Stimulated activated CD8-positive, alpha-beta memory T cell treated with anti-CD3 and anti-CD28 coated beads, Interleukin-15, amount 100 ng/mL, for 1 hour (primary cell): ENCODE measurements around the gene GINM1.

ENCODE experiments used
- DNase-seq: peaks from one replicate; pipeline ENCODE4 v3.0.0-alpha.2; 2020; ENCODE audit warnings: low read depth

Gene GINM1

DNA sequence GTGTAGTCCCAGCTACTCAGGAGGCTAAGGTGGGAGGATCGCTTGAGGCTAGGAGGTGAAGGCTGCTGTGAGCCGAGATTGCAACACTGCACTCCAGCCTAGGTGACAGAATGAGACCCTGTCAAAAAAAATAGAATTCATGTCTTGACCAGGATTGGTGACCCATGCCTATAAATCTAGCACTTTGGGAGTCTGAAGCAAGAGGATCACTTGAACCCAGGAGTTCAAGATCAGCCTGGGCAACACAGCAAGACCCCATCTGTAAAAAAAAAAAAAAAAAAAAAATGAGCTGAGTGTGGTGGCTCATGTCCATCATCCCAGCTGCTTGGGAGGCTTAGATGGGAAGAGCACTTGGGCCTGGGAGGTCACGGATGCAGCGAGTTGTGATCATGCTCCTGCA is 34.3 kb downstream of the GINM1 start:
- no peak for DNase-seq

DNA sequence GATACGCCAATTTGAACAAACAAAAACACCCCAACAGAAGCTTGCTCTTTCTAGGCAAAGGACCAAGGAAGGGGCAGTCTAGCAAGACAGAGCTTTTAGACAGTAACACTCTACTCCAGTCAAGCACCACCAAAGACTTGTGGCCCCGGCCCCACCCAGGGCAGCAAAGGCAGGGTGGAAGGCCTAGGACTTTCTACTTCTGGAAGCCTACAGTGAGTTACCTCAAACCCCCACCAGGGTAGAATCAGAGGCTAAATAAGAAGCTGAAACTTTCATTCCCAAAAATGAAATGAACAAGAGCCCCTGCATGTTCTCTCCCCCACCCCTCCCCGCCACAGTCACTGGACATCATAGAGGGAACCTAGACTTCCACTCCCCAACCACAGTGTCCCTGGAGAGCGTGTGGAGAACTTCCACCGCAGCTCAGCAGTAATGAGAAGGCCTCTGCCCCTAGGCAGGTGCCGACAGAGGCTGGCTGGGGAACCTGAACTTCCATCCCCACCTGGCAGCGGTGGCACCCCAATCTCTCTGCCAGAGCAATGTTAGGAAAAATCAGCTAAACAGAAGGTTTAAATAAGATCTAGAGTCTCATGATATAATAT is 42.3 kb downstream of the GINM1 start:
- DNase-seq: no peak

DNA sequence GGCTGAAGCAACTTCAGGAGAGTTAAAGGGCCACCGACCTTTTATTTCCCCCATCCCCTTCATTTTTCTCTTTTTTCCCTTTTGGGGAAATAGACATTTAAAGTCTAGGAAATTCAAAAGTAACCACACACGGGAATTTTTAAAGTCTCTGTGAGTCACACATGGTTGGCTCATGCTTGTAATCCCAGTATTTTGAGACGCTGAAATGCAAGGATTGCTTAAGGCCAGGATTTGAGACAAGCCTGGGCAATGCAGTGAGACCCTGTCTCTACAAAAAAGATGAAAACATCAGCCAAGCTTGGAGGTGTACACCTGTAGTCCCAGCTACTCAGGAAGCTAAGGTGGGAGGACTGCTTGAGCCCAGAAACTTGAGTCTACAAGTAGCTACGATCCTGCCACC is 48.2 kb downstream of the GINM1 start:
- no peak for DNase-seq

DNA sequence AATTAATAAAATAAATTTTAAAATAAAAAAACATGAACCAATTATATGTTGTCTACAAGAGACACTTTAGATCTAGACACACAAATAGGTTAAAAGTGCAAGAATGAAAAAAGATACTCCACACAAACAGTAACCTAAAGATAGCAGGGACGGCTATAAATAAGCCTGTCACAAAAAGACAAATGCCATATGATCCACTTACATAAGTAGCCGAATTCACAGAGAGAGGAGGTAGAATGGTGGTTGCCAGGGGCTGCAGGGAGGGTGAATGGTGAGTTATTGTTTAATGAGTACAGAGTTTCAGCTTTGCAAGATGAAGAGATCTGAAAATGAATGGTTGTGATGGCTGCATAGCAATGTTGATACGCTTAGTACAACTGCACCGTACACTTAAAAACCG is 49.6 kb downstream of the GINM1 start:
- DNase-seq: no peak

DNA sequence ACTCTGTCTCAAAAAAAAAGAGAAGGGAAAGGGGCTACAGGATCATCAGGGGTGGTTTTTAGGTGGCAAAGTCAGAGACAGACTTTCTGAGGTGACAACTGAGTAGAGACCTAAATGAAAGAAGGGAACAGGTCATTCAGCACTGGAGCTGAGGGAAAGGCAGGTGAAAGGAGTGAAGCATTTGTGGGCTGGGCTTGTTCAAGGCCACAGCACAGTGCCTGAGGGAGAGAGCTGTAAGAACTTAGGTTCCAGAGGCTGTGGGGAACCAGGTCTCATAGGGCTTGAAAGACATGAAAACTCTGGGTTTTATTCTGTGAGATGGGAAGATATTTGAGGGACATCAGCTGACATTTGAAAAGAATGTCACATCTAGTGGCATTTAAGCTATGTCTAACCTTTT is 61.5 kb downstream of the GINM1 start:
- no peak for DNase-seq

DNA sequence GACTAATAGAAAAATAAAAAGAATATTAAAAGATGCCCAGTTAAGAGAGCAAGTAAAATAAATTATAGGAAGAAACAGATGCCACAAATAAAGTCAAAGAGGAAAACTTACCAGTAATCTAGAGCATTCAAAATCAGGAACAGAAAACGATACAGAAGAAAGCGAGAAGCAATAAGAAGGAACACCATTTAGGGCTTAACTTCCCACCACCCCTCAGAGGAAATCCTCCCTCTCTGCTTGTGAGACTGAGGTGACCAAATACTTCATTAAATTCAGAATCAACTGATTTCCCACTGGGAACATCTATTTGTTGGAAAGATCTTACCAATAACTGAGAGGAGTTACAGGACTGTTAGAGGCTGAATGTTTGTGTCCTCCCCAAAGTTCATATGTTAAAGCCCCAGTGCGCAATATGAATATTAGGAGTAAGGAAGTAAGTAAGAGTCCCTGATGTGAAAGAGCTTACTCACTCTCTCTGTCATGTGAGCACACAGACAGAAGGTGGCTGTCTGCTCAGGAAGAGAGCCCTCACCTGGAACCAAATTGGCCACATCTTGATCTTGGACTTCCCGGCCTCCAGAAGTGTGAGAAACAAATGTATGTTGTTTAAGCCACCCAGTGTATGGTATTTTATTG is 62.8 kb downstream of the GINM1 start:
- DNase-seq: no peak

DNA sequence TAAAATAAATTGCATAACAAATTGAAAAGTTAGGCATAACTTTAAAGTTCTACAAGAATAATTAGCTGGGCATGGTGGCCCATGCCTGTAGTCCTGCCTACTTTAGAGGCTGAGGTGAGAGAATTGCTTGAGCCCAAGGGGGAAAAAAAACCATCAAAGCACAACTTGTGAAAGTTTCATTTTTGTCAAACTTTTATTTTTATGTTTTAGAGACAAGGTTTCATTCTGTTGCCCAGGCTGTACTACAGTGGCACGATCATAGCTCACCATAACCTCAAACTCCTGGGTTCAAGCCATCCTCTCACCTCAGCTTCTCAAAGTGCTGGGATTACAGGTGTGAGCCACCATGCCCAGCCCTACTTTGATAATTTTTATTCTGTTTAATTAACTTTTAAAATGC is 68.1 kb downstream of the GINM1 start:
- no peak for DNase-seq

DNA sequence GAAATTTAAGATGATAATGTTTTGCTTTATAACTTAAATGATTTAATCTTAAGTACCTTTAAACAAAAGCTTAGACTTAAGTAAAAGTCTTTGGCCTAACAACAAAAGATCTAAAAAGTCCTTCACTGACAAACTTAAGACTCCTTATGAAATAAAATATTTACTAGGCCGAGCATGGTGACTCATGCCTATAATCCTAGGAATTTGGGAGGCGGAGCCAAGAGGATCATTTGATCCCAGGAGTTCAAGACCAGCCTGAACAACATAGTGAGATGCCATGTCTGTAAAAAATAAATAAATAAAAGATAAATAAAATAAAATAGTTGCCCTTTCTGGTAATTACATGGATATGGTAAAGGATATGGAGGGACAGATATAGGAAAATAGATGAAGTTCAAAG is 69.9 kb downstream of the GINM1 start:
- DNase-seq: no peak
